GM12892 (cell line): ENCODE results near the gene VPS37D.

Source experiments
- POLR2A ChIP-seq: IDR thresholded peaks from 2 replicates; pipeline ENCODE4 v1.6.1; 2011; ENCODE audit warnings: low read depth, low read length, control low read depth
- POLR2AphosphoS5 ChIP-seq: IDR thresholded peaks from 2 replicates; pipeline ENCODE4 v1.6.1; 2011; ENCODE audit warnings: low read depth, low read length, control low read depth

GRCh38 chr7:73703225-73703624 is 35.6 kb downstream of the VPS37D start:
- TF ChIP-seq POLR2AphosphoS5 (no peak), POLR2A (no peak)
